ENCODE data around the gene DLG4.

DLG4 gene

GRCh38 chr17:7191069-7191468 lies 28.6 kb downstream of the DLG4 start:
- TF ChIP-seq YY1 (IDR thresholded peaks at IDR 0.05; ENCODE audit: low read depth) (no peak), FOXM1 (IDR thresholded peaks at IDR 0.05; ENCODE audit: borderline replicate concordance, low read depth) (no peak), USF1 (IDR thresholded peaks at IDR 0.05) (no peak), EGR1 (IDR thresholded peaks at IDR 0.05) (no peak), REST (IDR thresholded peaks at IDR 0.05; ENCODE audit: low read depth) (no peak), TAF1 (IDR thresholded peaks at IDR 0.05; ENCODE audit: low read depth) (no peak), TEAD4 (IDR thresholded peaks at IDR 0.05) (no peak), EP300 (IDR thresholded peaks at IDR 0.05; ENCODE audit: borderline replicate concordance) (no peak), ZBTB7A (IDR thresholded peaks at IDR 0.05; ENCODE audit: low read depth) (no peak), CEBPB (IDR thresholded peaks at IDR 0.05) (no peak), MAX (IDR thresholded peaks at IDR 0.05) (no peak), NFIC (IDR thresholded peaks at IDR 0.05) (no peak), RAD21 (IDR thresholded peaks at IDR 0.05; ENCODE audit: low read depth) (no peak), CREB1 (IDR thresholded peaks at IDR 0.05; ENCODE audit: low read depth) (no peak), TCF12 (IDR thresholded peaks at IDR 0.05; ENCODE audit: low read depth) (no peak)

GRCh38 chr17:7190276-7190917 lies 29.2 kb downstream of the DLG4 start:
- TF ChIP-seq EP300 (IDR thresholded peaks at IDR 0.05; ENCODE audit: borderline replicate concordance) = no peak
- no peak for TF ChIP-seq MAX (IDR thresholded peaks at IDR 0.05)
- no peak for TF ChIP-seq ZBTB7A (IDR thresholded peaks at IDR 0.05; ENCODE audit: low read depth)

GRCh38 chr17:7186241-7186640 lies 33.4 kb downstream of the DLG4 start:
- TF ChIP-seq FOXM1 (IDR thresholded peaks at IDR 0.05; ENCODE audit: borderline replicate concordance, low read depth) = no peak
- no peak for TF ChIP-seq ZBTB7A (IDR thresholded peaks at IDR 0.05; ENCODE audit: low read depth)
- TF ChIP-seq TCF12 (IDR thresholded peaks at IDR 0.05; ENCODE audit: low read depth) = no peak
- TF ChIP-seq CEBPB (IDR thresholded peaks at IDR 0.05) = no peak
- TF ChIP-seq MAX (IDR thresholded peaks at IDR 0.05) = no peak
- no peak for TF ChIP-seq EGR1 (IDR thresholded peaks at IDR 0.05)
- TF ChIP-seq TAF1 (IDR thresholded peaks at IDR 0.05; ENCODE audit: low read depth) = no peak
- no peak for TF ChIP-seq TEAD4 (IDR thresholded peaks at IDR 0.05)
- TF ChIP-seq RAD21 (IDR thresholded peaks at IDR 0.05; ENCODE audit: low read depth) = no peak
- no peak for TF ChIP-seq USF1 (IDR thresholded peaks at IDR 0.05)

GRCh38 chr17:7184647-7185046 lies 35.0 kb downstream of the DLG4 start:
- TF ChIP-seq CEBPB (IDR thresholded peaks at IDR 0.05) = no peak
- no peak for TF ChIP-seq RAD21 (IDR thresholded peaks at IDR 0.05; ENCODE audit: low read depth)
- TF ChIP-seq ZBTB7A (IDR thresholded peaks at IDR 0.05; ENCODE audit: low read depth) = no peak
- no peak for TF ChIP-seq TCF12 (IDR thresholded peaks at IDR 0.05; ENCODE audit: low read depth)
- no peak for TF ChIP-seq TEAD4 (IDR thresholded peaks at IDR 0.05)
- TF ChIP-seq USF1 (IDR thresholded peaks at IDR 0.05) = no peak
- TF ChIP-seq EGR1 (IDR thresholded peaks at IDR 0.05) = no peak
- no peak for TF ChIP-seq MAX (IDR thresholded peaks at IDR 0.05)
- no peak for TF ChIP-seq EP300 (IDR thresholded peaks at IDR 0.05; ENCODE audit: borderline replicate concordance)
- TF ChIP-seq CREB1 (IDR thresholded peaks at IDR 0.05; ENCODE audit: low read depth) = no peak
- TF ChIP-seq FOXM1 (IDR thresholded peaks at IDR 0.05; ENCODE audit: borderline replicate concordance, low read depth) = no peak
- TF ChIP-seq YY1 (IDR thresholded peaks at IDR 0.05; ENCODE audit: low read depth) = no peak
- TF ChIP-seq REST (IDR thresholded peaks at IDR 0.05; ENCODE audit: low read depth) = no peak
- TF ChIP-seq TAF1 (IDR thresholded peaks at IDR 0.05; ENCODE audit: low read depth) = no peak
- no peak for TF ChIP-seq NFIC (IDR thresholded peaks at IDR 0.05)

GRCh38 chr17:7184091-7184488 lies 35.5 kb downstream of the DLG4 start:
- TF ChIP-seq USF1 (IDR thresholded peaks at IDR 0.05) (no peak), TEAD4 (IDR thresholded peaks at IDR 0.05) (no peak), RAD21 (IDR thresholded peaks at IDR 0.05; ENCODE audit: low read depth) (no peak), EGR1 (IDR thresholded peaks at IDR 0.05) (no peak), CEBPB (IDR thresholded peaks at IDR 0.05) (no peak), FOXM1 (IDR thresholded peaks at IDR 0.05; ENCODE audit: borderline replicate concordance, low read depth) (no peak), TAF1 (IDR thresholded peaks at IDR 0.05; ENCODE audit: low read depth) (no peak), NFIC (IDR thresholded peaks at IDR 0.05) (no peak), REST (IDR thresholded peaks at IDR 0.05; ENCODE audit: low read depth) (no peak), YY1 (IDR thresholded peaks at IDR 0.05; ENCODE audit: low read depth) (no peak), TCF12 (IDR thresholded peaks at IDR 0.05; ENCODE audit: low read depth) (no peak)

All from Ishikawa (cell line).